PC-3 (cell line): ENCODE results near the gene PHYKPL.

Source experiments
- CTCF ChIP-seq: fragments of 300-600 bp; sonication (generic); conservative IDR thresholded peaks from 2 replicates; pipeline ENCODE4 v1.5.1; 2017; ENCODE audit warnings: antibody characterized with exemption, low read depth, mild to moderate bottlenecking, low read length
- EZH2 ChIP-seq: fragments of 300-600 bp; sonication (generic); IDR thresholded peaks from one replicate; pipeline ENCODE4 v1.6.1; 2017; ENCODE audit warnings: antibody characterized with exemption, mild to moderate bottlenecking, low read length; ENCODE audit not compliant: unreplicated experiment
- EZH2phosphoT487 ChIP-seq: fragments of 300-600 bp; sonication (generic); IDR thresholded peaks from 2 replicates; pipeline ENCODE4 v1.6.1; 2018; ENCODE audit warnings: mild to moderate bottlenecking, antibody characterized with exemption, low read length, borderline replicate concordance

GRCh38 chr5:178266581-178266980 lies 34.0 kb upstream of the PHYKPL start:
- no peak for TF ChIP-seq CTCF
- no peak for TF ChIP-seq EZH2phosphoT487
- TF ChIP-seq EZH2 = no peak
